Neuronal stem cell (in vitro differentiated cells): Measurements from ENCODE around the gene UXS1.

Source experiments
- DNase-seq: peaks from one replicate; pipeline ENCODE4 v3.0.0-alpha.2; 2013; ENCODE audit warnings: low spot score
- H2AFZ ChIP-seq: one replicate; pipeline ENCODE4 v1.6.1; 2013; ENCODE audit warnings: mild to moderate bottlenecking, low read length, inconsistent platforms
- H2AK5ac ChIP-seq: 2 replicates; pipeline ENCODE4 v1.6.1; 2013; ENCODE audit warnings: low read depth, mild to moderate bottlenecking, inconsistent platforms, low read length, moderate library complexity, mixed read lengths
- H2BK120ac ChIP-seq: 2 replicates; pipeline ENCODE4 v1.6.1; 2013; ENCODE audit warnings: low read depth, mild to moderate bottlenecking, inconsistent platforms, low read length, moderate library complexity, mixed read lengths
- H2BK12ac ChIP-seq: one replicate; pipeline ENCODE4 v1.6.1; 2013; ENCODE audit warnings: low read length, inconsistent platforms
- H2BK15ac ChIP-seq: 2 replicates; pipeline ENCODE4 v1.6.1; 2013; ENCODE audit warnings: mild to moderate bottlenecking, low read length, inconsistent platforms, mixed read lengths
- H2BK5ac ChIP-seq: one replicate; pipeline ENCODE4 v1.6.1; 2013; ENCODE audit warnings: inconsistent platforms, mild to moderate bottlenecking, low read length, moderate library complexity
- H3K14ac ChIP-seq: one replicate; pipeline ENCODE4 v1.6.1; 2013; ENCODE audit warnings: low read length, inconsistent platforms
- H3K18ac ChIP-seq: 2 replicates; pipeline ENCODE4 v1.6.1; 2013; ENCODE audit warnings: low read length, inconsistent platforms
- H3K23ac ChIP-seq: 2 replicates; pipeline ENCODE4 v1.6.1; 2013; ENCODE audit warnings: low read depth, mild to moderate bottlenecking, mixed read lengths, low read length, inconsistent platforms; ENCODE audit not compliant: poor library complexity
- H3K27ac ChIP-seq: replicated peaks from 3 replicates; pipeline ENCODE4 v1.5.1; 2013; ENCODE audit warnings: low read length, inconsistent platforms
- H3K27me3 ChIP-seq, 3 experiments: 2 replicates each; pipeline ENCODE4 v1.6.1; 2013; ENCODE audit warnings: low read length in 3 of 3, mild to moderate bottlenecking in 2 of 3, inconsistent platforms in 1 of 3, low read depth in 1 of 3, mixed read lengths in 1 of 3, moderate library complexity in 1 of 3; ENCODE audit not compliant: control insufficient read depth in 3 of 3, insufficient read depth in 3 of 3
- H3K36me3 ChIP-seq, 2 donors: replicated peaks in 1 of 2; 2 replicates each; pipeline ENCODE4 v1.6.1; 2013; ENCODE audit warnings: low read length in 2 of 2; ENCODE audit not compliant: control insufficient read depth in 2 of 2, insufficient read depth in 2 of 2
- H3K4ac ChIP-seq: 2 replicates; pipeline ENCODE4 v1.6.1; 2013; ENCODE audit warnings: inconsistent platforms, mild to moderate bottlenecking, low read length, moderate library complexity
- H3K4me1 ChIP-seq, 2 donors: 1 replicate in 1 of 2; 2 replicates in 1 of 2; pipeline ENCODE4 v1.6.1; 2013; ENCODE audit warnings: low read length in 2 of 2, low read depth in 1 of 2; ENCODE audit not compliant: control insufficient read depth in 2 of 2, insufficient read depth in 1 of 2
- H3K4me2 ChIP-seq: one replicate; pipeline ENCODE4 v1.6.1; 2013; ENCODE audit warnings: mild to moderate bottlenecking, low read length, inconsistent platforms; ENCODE audit not compliant: insufficient read depth, poor library complexity, severe bottlenecking
- H3K4me3 ChIP-seq, 2 donors: 2 replicates each; pipeline ENCODE4 v1.5.1; 2013; ENCODE audit warnings: low read length in 2 of 2, mild to moderate bottlenecking in 2 of 2, inconsistent platforms in 1 of 2, moderate library complexity in 1 of 2
- H3K79me1 ChIP-seq: one replicate; pipeline ENCODE4 v1.6.1; 2013; ENCODE audit warnings: low read depth, mild to moderate bottlenecking, inconsistent platforms, low read length, moderate library complexity
- H3K9ac ChIP-seq: one replicate; pipeline ENCODE4 v1.6.1; 2013; ENCODE audit warnings: mild to moderate bottlenecking, low read depth, low read length, inconsistent platforms; ENCODE audit not compliant: poor library complexity
- H3K9me3 ChIP-seq, 2 donors: replicated peaks in 1 of 2; 2 replicates each; pipeline versions ENCODE3 to v1.6.1; 2013; ENCODE audit warnings: low read length in 2 of 2, mild to moderate bottlenecking in 2 of 2, inconsistent platforms in 1 of 2, low read depth in 1 of 2, mixed read lengths in 1 of 2, moderate library complexity in 1 of 2; ENCODE audit not compliant: control insufficient read depth in 2 of 2, insufficient read depth in 1 of 2
- H4K8ac ChIP-seq: one replicate; pipeline ENCODE4 v1.6.1; 2013; ENCODE audit warnings: low read depth, mild to moderate bottlenecking, inconsistent platforms, low read length, moderate library complexity
- H4K91ac ChIP-seq: one replicate; pipeline ENCODE4 v1.6.1; 2013; ENCODE audit warnings: low read length, low read depth, mild to moderate bottlenecking, inconsistent platforms; ENCODE audit not compliant: poor library complexity
- WGBS, 2 donors: extraction: QIAGEN DNeasy Blood & Tissue Kit; methylation state at CpG; one replicate each; pipeline ENCODE4 v1.1.7; 2013; ENCODE audit warnings: missing lambda C conversion rate in 2 of 2, mixed read lengths in 1 of 2; ENCODE audit not compliant: insufficient read length in 2 of 2, insufficient replicate concordance in 1 of 2; ENCODE audit errors: extremely low coverage in 2 of 2; 5-methylcytosine and 5-hydroxymethylcytosine counted together

Gene UXS1

DNA sequence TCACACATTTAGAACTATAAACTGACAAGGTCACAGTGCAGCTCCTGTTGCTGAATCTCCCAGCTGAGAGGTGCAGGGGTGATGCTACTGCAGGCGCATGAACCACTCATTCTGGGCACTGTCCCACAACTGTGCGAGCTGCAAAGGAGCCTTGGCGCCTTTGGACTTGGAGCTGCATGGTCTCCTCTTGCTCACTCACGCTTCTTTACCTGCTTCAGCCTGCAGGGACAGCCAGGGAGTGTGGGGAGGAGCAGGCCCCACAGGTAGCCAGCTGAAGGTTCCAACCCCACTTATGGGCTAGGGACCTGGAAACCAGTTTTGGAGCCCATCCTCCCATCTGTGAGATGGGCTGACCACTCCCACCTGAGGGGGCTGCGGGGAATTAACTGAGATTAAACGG is 75.0 kb downstream of the UXS1 start:
- Histone ChIP-seq H3K9me3 (no peaks in the 10 kb centered on the region), H3K9ac (no peak overlapping the region), H3K18ac (peak overlapping the region; percentile 48), H3K4me2 (no peak overlapping the region), H3K23ac (peak overlapping the region; percentile 5), H2AFZ (no peak overlapping the region), H4K8ac (no peak overlapping the region), H2BK120ac (no peak overlapping the region), H3K14ac (no peak overlapping the region), H3K27ac (no peak overlapping the region), H2AK5ac (no peak overlapping the region), H3K4ac (no peak overlapping the region), H2BK5ac (no peak overlapping the region), H3K36me3 (peaks cover 24 to 87% of the 10 kb centered on the region in 2 donors), H3K27me3 (no peaks in the 10 kb centered on the region), H2BK12ac (no peak overlapping the region), H3K4me1 (peaks cover 5 to 8% of the 10 kb centered on the region in 2 donors), H2BK15ac (no peak overlapping the region), H3K79me1 (peaks cover 3% of the 10 kb centered on the region), H3K4me3 (no peak overlapping the region), H4K91ac (no peak overlapping the region)
- no CpG with 5 or more reads among the region's 6 CpGs for WGBS, 2 donors
- no peak for DNase-seq

DNA sequence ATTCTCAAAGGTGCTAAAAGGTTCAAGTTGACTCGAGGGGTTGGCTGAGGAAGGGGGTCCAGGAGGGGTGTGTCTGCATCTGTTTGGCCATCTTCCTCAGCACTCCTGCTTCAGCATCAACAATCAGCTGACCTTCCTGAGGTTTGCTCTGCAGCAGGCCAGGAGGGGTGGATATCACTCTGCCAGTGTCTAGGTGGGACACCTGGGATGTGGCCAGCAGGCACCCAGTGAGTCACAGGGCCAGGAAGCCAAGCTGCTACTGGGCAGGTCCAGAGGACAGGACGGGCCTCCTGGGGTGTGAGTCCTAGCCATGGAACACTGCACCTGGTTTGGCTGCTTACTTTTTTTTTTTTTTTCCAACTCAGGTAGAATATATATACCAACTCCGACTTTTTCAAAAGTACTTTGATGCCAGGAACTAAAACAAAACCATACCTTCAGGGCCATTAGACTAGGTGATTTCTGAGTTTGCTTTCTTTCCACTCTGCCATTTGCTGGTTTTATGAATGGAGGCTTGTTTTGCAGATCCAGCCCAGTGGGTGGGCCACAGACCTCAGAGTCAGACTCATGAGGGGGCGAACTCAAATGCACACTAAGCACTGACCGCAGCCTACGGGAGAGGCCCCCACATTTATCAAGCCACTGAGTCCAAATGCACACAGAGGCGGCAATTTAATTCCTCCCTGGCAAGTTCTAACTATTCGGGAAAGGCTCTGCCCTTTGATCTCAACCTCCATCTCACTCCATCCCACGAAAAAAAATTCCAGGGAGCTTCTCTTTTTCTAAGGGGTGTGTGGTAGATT is 76.0 kb downstream of the UXS1 start:
- no CpG with 5 or more reads among the region's 9 CpGs for WGBS, 2 donors
- no peak overlapping the region for H3K14ac ChIP-seq
- H3K4me3 ChIP-seq = no peak overlapping the region
- H2AFZ ChIP-seq = no peak overlapping the region
- no peak overlapping the region for H2BK5ac ChIP-seq
- H3K27ac ChIP-seq = no peak overlapping the region
- no peak overlapping the region for H3K23ac ChIP-seq
- H4K8ac ChIP-seq = no peak overlapping the region
- no peak overlapping the region for H3K18ac ChIP-seq
- no peak overlapping the region for H2BK12ac ChIP-seq
- no peak overlapping the region for H2BK120ac ChIP-seq
- peaks cover 5 to 8% of the 10 kb centered on the region in 2 donors for H3K4me1 ChIP-seq
- H3K79me1 ChIP-seq = peaks cover 3% of the 10 kb centered on the region
- H4K91ac ChIP-seq = no peak overlapping the region
- H3K4ac ChIP-seq = no peak overlapping the region
- H3K27me3 ChIP-seq = no peaks in the 10 kb centered on the region
- no peak overlapping the region for H3K9ac ChIP-seq
- H3K36me3 ChIP-seq = peaks cover 23 to 83% of the 10 kb centered on the region in 2 donors
- no peak overlapping the region for H2BK15ac ChIP-seq
- no peaks in the 10 kb centered on the region for H3K9me3 ChIP-seq
- no peak overlapping the region for H2AK5ac ChIP-seq
- H3K4me2 ChIP-seq = no peak overlapping the region
- no peak for DNase-seq

DNA sequence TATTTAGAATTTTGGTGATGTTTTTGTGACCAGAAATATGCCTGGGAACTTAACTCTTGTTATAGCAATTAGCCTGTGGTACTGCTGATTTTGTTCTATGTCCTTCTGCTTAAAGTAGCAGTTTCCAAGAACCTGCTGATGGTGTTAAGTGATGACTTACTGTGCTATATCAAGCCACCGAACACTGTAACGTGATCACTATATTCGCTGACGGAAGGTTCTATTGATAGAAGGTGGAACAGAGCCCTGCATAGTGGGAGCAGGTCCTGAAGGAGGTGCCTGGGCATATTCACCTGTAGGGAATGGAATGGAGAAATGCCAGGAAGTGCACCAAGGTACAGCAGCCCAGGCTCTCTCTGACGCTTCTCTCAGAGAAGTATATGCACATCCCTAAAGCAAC is 76.8 kb downstream of the UXS1 start:
- peaks cover 3% of the 10 kb centered on the region for H3K79me1 ChIP-seq
- no peak overlapping the region for H2BK12ac ChIP-seq
- no peak overlapping the region for H3K14ac ChIP-seq
- H3K36me3 ChIP-seq = peaks cover 25 to 83% of the 10 kb centered on the region in 2 donors
- no peak overlapping the region for H4K8ac ChIP-seq
- no peak overlapping the region for H4K91ac ChIP-seq
- H3K23ac ChIP-seq = no peak overlapping the region
- H3K4me2 ChIP-seq = no peak overlapping the region
- H2BK120ac ChIP-seq = no peak overlapping the region
- H2BK15ac ChIP-seq = no peak overlapping the region
- no peak overlapping the region for H2AK5ac ChIP-seq
- H2BK5ac ChIP-seq = no peak overlapping the region
- peaks cover 5 to 8% of the 10 kb centered on the region in 2 donors for H3K4me1 ChIP-seq
- H3K18ac ChIP-seq = no peak overlapping the region
- no peaks in the 10 kb centered on the region for H3K9me3 ChIP-seq
- H3K9ac ChIP-seq = no peak overlapping the region
- H3K27ac ChIP-seq = no peak overlapping the region
- H2AFZ ChIP-seq = no peak overlapping the region
- H3K4ac ChIP-seq = no peak overlapping the region
- H3K27me3 ChIP-seq = no peaks in the 10 kb centered on the region
- WGBS, 2 donors = no CpG with 5 or more reads among the region's 5 CpGs
- DNase-seq = no peak
- H3K4me3 ChIP-seq = no peak overlapping the region

DNA sequence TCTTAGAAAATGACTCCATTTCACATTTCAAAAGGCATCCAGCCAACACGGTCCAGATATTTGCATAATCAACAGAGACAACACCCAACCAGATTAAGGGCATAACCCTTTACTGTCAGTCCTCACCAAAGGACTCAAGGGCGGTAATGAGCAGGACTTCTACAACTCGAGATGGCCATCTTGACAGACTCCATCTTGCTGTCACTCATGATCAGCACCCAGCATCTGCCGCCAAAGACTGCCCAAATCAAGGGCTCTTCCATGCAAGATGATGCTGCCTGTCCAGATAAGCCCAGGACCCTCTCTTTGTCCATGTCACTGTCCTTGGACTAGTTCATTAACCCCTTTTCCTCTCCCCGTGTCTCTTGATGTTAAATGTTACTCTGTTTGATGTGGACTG is 77.9 kb downstream of the UXS1 start:
- no peak overlapping the region for H3K4me3 ChIP-seq
- no peak overlapping the region for H3K23ac ChIP-seq
- no peak overlapping the region for H2AK5ac ChIP-seq
- DNase-seq = no peak
- no peak overlapping the region for H2BK5ac ChIP-seq
- H3K18ac ChIP-seq = no peak overlapping the region
- H2BK12ac ChIP-seq = no peak overlapping the region
- H3K9me3 ChIP-seq = no peaks in the 10 kb centered on the region
- H2BK15ac ChIP-seq = no peak overlapping the region
- peaks cover 29 to 83% of the 10 kb centered on the region in 2 donors for H3K36me3 ChIP-seq
- H2AFZ ChIP-seq = no peak overlapping the region
- no peak overlapping the region for H3K14ac ChIP-seq
- peaks cover 5 to 8% of the 10 kb centered on the region in 2 donors for H3K4me1 ChIP-seq
- no peak overlapping the region for H3K4me2 ChIP-seq
- H3K27me3 ChIP-seq = no peaks in the 10 kb centered on the region
- no peak overlapping the region for H3K27ac ChIP-seq
- peaks cover 3% of the 10 kb centered on the region for H3K79me1 ChIP-seq
- WGBS, 2 donors = no CpG with 5 or more reads among the region's 5 CpGs
- no peak overlapping the region for H4K8ac ChIP-seq
- H3K9ac ChIP-seq = no peak overlapping the region
- H2BK120ac ChIP-seq = no peak overlapping the region
- no peak overlapping the region for H4K91ac ChIP-seq
- no peak overlapping the region for H3K4ac ChIP-seq
